HEK293 (cell line): ENCODE data around the gene KCNS1.

Experiments
- ZFP37 ChIP-seq: fragments of 450-650 bp; formaldehyde crosslinking; IDR thresholded peaks from 2 replicates; pipeline ENCODE4 v1.5.1; 2016; ENCODE audit warnings: missing biosample characterization, missing genetic modification characterization
- ZNF24 ChIP-seq: fragments of 450-650 bp; formaldehyde crosslinking; IDR thresholded peaks from 2 replicates; pipeline ENCODE4 v1.5.1; 2016; ENCODE audit warnings: missing biosample characterization, missing genetic modification characterization
- ZNF274 ChIP-seq, 2 experiments: fragments of 200-500 bp in 1 of 2; fragments of 450-650 bp in 1 of 2; sonication (Bioruptor generic) in 1 of 2; formaldehyde crosslinking in 1 of 2; IDR thresholded peaks; 2 replicates each; pipeline versions ENCODE4 v1.5.1 to v1.6.1; 2014 to 2016; ENCODE audit warnings: borderline replicate concordance in 1 of 2, inconsistent platforms in 1 of 2, low read length in 1 of 2, missing biosample characterization in 1 of 2, missing genetic modification characterization in 1 of 2
- ZNF335 ChIP-seq: fragments of 450-650 bp; formaldehyde crosslinking; conservative IDR thresholded peaks from 2 replicates; pipeline ENCODE4 v1.5.1; 2016; ENCODE audit warnings: missing biosample characterization, missing genetic modification characterization
- ZNF658 ChIP-seq: fragments of 450-650 bp; formaldehyde crosslinking; IDR thresholded peaks from 2 replicates; pipeline ENCODE4; 2016; ENCODE audit warnings: missing biosample characterization, missing genetic modification characterization
- TF ChIP-seq, protein P1 (sequence below): fragments of 450-650 bp; formaldehyde crosslinking; IDR thresholded peaks from 2 replicates; pipeline ENCODE4 v1.5.1; 2017; ENCODE audit warnings: missing biosample characterization, missing genetic modification characterization
- TF ChIP-seq, protein P2 (sequence below): fragments of 450-650 bp; formaldehyde crosslinking; IDR thresholded peaks from 2 replicates; pipeline ENCODE4 v1.5.1; 2016; ENCODE audit warnings: missing biosample characterization, missing genetic modification characterization

DNA sequence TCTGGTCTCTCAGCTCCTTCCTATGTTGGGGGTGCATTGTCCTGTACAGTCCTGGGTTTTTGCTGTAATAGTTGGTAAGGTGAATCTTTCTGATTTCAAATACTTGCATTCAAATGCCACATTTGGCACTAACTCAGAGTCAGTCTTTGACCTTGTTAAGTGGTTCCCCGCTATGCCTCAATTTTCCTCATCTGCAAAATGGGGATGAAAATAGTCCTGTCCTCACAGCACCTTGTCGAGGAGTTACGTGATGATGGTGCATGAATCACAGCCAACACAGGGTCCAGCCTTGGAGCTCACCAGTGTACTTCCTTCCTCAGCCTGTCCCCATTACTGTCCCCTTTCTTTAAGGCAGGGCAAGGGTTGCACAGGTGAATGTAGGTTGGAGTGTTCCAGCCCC is 12.9 kb upstream of the KCNS1 start:
- TF ChIP-seq ZNF24 (tag by site-specific recombination) (no peak), ZNF335 (tag by site-specific recombination) (no peak), ZFP37 (tag by site-specific recombination) (no peak), ZNF274 (IDR thresholded peaks at IDR 0.05; ENCODE audit: low read length) (no peak), ZNF274 (tag by site-specific recombination; IDR thresholded peaks at IDR 0.05; ENCODE audit: borderline replicate concordance) (no peak), ZNF658 (tag by site-specific recombination) (no peak)
- TF ChIP-seq, protein P1, sequence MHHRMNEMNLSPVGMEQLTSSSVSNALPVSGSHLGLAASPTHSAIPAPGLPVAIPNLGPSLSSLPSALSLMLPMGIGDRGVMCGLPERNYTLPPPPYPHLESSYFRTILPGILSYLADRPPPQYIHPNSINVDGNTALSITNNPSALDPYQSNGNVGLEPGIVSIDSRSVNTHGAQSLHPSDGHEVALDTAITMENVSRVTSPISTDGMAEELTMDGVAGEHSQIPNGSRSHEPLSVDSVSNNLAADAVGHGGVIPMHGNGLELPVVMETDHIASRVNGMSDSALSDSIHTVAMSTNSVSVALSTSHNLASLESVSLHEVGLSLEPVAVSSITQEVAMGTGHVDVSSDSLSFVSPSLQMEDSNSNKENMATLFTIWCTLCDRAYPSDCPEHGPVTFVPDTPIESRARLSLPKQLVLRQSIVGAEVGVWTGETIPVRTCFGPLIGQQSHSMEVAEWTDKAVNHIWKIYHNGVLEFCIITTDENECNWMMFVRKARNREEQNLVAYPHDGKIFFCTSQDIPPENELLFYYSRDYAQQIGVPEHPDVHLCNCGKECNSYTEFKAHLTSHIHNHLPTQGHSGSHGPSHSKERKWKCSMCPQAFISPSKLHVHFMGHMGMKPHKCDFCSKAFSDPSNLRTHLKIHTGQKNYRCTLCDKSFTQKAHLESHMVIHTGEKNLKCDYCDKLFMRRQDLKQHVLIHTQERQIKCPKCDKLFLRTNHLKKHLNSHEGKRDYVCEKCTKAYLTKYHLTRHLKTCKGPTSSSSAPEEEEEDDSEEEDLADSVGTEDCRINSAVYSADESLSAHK = no peak
- TF ChIP-seq, protein P2, sequence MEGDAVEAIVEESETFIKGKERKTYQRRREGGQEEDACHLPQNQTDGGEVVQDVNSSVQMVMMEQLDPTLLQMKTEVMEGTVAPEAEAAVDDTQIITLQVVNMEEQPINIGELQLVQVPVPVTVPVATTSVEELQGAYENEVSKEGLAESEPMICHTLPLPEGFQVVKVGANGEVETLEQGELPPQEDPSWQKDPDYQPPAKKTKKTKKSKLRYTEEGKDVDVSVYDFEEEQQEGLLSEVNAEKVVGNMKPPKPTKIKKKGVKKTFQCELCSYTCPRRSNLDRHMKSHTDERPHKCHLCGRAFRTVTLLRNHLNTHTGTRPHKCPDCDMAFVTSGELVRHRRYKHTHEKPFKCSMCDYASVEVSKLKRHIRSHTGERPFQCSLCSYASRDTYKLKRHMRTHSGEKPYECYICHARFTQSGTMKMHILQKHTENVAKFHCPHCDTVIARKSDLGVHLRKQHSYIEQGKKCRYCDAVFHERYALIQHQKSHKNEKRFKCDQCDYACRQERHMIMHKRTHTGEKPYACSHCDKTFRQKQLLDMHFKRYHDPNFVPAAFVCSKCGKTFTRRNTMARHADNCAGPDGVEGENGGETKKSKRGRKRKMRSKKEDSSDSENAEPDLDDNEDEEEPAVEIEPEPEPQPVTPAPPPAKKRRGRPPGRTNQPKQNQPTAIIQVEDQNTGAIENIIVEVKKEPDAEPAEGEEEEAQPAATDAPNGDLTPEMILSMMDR (tag by site-specific recombination) = no peak
